HepG2 (cell line): Measurements from ENCODE around the gene ITGA7. TPM values are rescaled to one million over a fixed set of nuclear protein-coding genes. Genes with fewer than 3 reads are reported as not detected.

Source experiments
- ARNT ChIP-seq: fragments of 450-650 bp; IDR thresholded peaks from 2 replicates; pipeline ENCODE4 v1.6.1; 2017
- BRCA1 ChIP-seq: sonication (generic); formaldehyde crosslinking; IDR thresholded peaks from 2 replicates; pipeline ENCODE4 v1.4.0; 2020; ENCODE audit warnings: missing genetic modification reagents
- JDP2 ChIP-seq: sonication (generic); formaldehyde crosslinking; IDR thresholded peaks from 2 replicates; pipeline ENCODE4 v1.8.1; 2022; ENCODE audit warnings: missing genetic modification reagents, borderline replicate concordance
- KLF9 ChIP-seq: IDR thresholded peaks from 2 replicates; pipeline ENCODE4 v1.6.1; 2016; ENCODE audit warnings: low read depth
- MIER3 ChIP-seq: IDR thresholded peaks from 2 replicates; pipeline ENCODE4 v1.6.1; 2016; ENCODE audit warnings: missing compliant biosample characterization, borderline replicate concordance
- MLLT10 ChIP-seq: sonication (generic); formaldehyde crosslinking; IDR thresholded peaks from 2 replicates; pipeline ENCODE4 v1.4.0; 2020; ENCODE audit warnings: missing genetic modification reagents
- NCOR1 ChIP-seq: fragments of 200-600 bp; sonication (generic); IDR thresholded peaks from 2 replicates; pipeline ENCODE4 v1.7.0; 2017; ENCODE audit warnings: antibody characterized with exemption, low read length, borderline replicate concordance
- NFE2L2 ChIP-seq: fragments of 150-350 bp; IDR thresholded peaks from 2 replicates; pipeline ENCODE4 v1.6.1; 2014; ENCODE audit warnings: low read length
- NFIC ChIP-seq: IDR thresholded peaks from 2 replicates; pipeline ENCODE4 v1.6.1; 2012; ENCODE audit warnings: mild to moderate bottlenecking, low read length, inconsistent platforms
- RBFOX2 ChIP-seq: fragments of 200-400 bp; formaldehyde crosslinking; IDR thresholded peaks from 2 replicates; pipeline ENCODE4 v1.6.1; 2017; ENCODE audit warnings: low read depth, mild to moderate bottlenecking, low read length
- RNF2 ChIP-seq: fragments of 450-650 bp; conservative IDR thresholded peaks from 2 replicates; pipeline ENCODE4 v1.6.1; 2016; ENCODE audit warnings: low read depth
- SMAD3 ChIP-seq: sonication (generic); formaldehyde crosslinking; IDR thresholded peaks from 2 replicates; pipeline ENCODE4 v1.4.0; 2020; ENCODE audit warnings: missing genetic modification reagents
- SNAPC5 ChIP-seq: sonication (generic); formaldehyde crosslinking; IDR thresholded peaks from 2 replicates; pipeline ENCODE4 v1.8.1; 2023; ENCODE audit warnings: mild to moderate bottlenecking, missing genetic modification reagents, borderline replicate concordance
- SP2 ChIP-seq: sonication (generic); formaldehyde crosslinking; IDR thresholded peaks from 2 replicates; pipeline ENCODE4 v1.5.1; 2020; ENCODE audit warnings: mild to moderate bottlenecking, missing genetic modification reagents
- XRCC5 ChIP-seq: fragments of 200-400 bp; formaldehyde crosslinking; optimal IDR thresholded peaks from 2 replicates; pipeline ENCODE3; 2017; ENCODE audit warnings: mild to moderate bottlenecking, low read length
- ZBTB25 ChIP-seq: IDR thresholded peaks from 2 replicates; pipeline ENCODE4 v1.6.1; 2018; ENCODE audit warnings: missing genetic modification reagents
- ZC3H13 ChIP-seq: sonication (generic); formaldehyde crosslinking; IDR thresholded peaks from 2 replicates; pipeline ENCODE4 v1.8.1; 2023; ENCODE audit warnings: mild to moderate bottlenecking, missing genetic modification reagents, moderate library complexity
- ZNF121 ChIP-seq: sonication (generic); formaldehyde crosslinking; IDR thresholded peaks from 2 replicates; pipeline ENCODE4 v1.5.0; 2020; ENCODE audit warnings: mild to moderate bottlenecking, missing genetic modification reagents
- ZNF234 ChIP-seq: sonication (generic); formaldehyde crosslinking; conservative IDR thresholded peaks from 2 replicates; pipeline ENCODE4 v1.5.1; 2020; ENCODE audit warnings: mild to moderate bottlenecking, missing genetic modification reagents
- ZNF264 ChIP-seq: sonication (generic); formaldehyde crosslinking; IDR thresholded peaks from 2 replicates; pipeline ENCODE4 v1.4.0; 2020; ENCODE audit warnings: missing genetic modification reagents
- ZNF30 ChIP-seq: sonication (generic); formaldehyde crosslinking; IDR thresholded peaks from 2 replicates; pipeline ENCODE4 v1.5.0; 2020; ENCODE audit warnings: mild to moderate bottlenecking, missing genetic modification reagents
- ZNF496 ChIP-seq: sonication (generic); formaldehyde crosslinking; IDR thresholded peaks from 2 replicates; pipeline ENCODE4 v1.8.1; 2023; ENCODE audit warnings: mild to moderate bottlenecking, moderate library complexity, missing genetic modification reagents; ENCODE audit not compliant: insufficient replicate concordance
- ZNF614 ChIP-seq: IDR thresholded peaks from 2 replicates; pipeline ENCODE4 v1.6.1; 2018; ENCODE audit warnings: missing biosample characterization, missing genetic modification reagents, inconsistent platforms, borderline replicate concordance
- ZNF709 ChIP-seq: sonication (generic); formaldehyde crosslinking; IDR thresholded peaks from 2 replicates; pipeline ENCODE4 v1.5.0; 2020; ENCODE audit warnings: mild to moderate bottlenecking, missing genetic modification reagents
- polyA plus RNA-seq, 8 experiments: library from polyadenylated mRNA; depleted of rRNA in 3 of 8; stranded (reverse) in 7 of 8; unstranded in 1 of 8; fragments of >200 nt; fragmentation: Illumina TruSeq in 4 of 8; extraction: Trizol in 4 of 8; gene quantifications; 2 replicates each; pipeline versions ENCODE4 v1.2.1 to v1.2.3, GENCODE V29; 2011 to 2016; ENCODE audit warnings: low read depth in 4 of 8, missing spikeins in 1 of 8, mixed read lengths in 1 of 8; ENCODE audit not compliant: insufficient read depth in 1 of 8
- total RNA-seq, 5 experiments: library from RNA; depleted of rRNA; stranded (reverse); fragments of >200 nt; fragmentation: Illumina TruSeq; extraction: Trizol; gene quantifications; 2 replicates each; pipeline ENCODE4 v1.2.3, GENCODE V29; 2016; ENCODE audit warnings: low read depth in 1 of 5
- TF ChIP-seq, protein P1 (sequence below): sonication (generic); formaldehyde crosslinking; IDR thresholded peaks from 2 replicates; pipeline ENCODE4 v1.5.0; 2020; ENCODE audit warnings: missing genetic modification reagents
- TF ChIP-seq, protein P2 (sequence below): sonication (generic); formaldehyde crosslinking; IDR thresholded peaks from 2 replicates; pipeline ENCODE4 v1.8.1; 2023; ENCODE audit warnings: mild to moderate bottlenecking, inconsistent platforms, moderate library complexity, missing genetic modification reagents, borderline replicate concordance
- TF ChIP-seq, protein P3 (sequence below): sonication (generic); formaldehyde crosslinking; IDR thresholded peaks from 2 replicates; pipeline ENCODE4 v1.4.0; 2020; ENCODE audit warnings: missing genetic modification reagents

Gene ITGA7
- total and polyA plus RNA-seq, 2 of the 13 experiments (the other 11 are each of a cell fraction or from before 2014, with no cell fraction given) = 0.65 to 0.75 TPM

DNA sequence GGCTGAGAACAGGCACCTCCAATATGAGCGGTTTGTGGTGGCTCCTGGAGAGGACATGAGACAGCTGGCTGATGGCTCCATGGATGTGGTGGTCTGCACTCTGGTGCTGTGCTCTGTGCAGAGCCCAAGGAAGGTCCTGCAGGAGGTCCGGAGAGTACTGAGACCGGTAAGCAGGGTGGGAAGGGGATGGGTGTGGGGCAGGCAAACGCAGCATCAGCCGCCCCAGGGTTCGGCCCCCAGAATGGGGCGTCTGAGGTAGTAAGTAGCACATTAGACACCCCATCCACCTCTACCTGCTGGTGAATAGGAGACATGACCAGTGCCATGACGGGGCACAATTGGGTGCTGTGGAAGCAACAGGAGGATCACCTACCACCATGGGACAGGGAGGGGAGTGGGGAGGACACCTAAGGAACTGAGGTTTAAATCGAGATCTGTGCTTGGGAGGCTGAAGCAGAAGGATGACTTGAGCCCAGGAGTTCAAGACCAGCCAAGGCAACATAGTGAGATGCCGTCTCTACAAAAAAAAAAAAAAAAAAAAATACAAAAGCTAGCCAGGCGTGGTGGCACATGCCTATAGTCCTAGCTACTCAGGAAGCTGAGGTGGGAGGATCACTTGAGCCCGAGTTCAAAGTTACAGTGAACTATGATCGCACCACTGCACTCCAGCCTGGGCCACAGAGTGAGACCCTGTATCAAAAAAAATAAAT lies 25.5 kb downstream of the ITGA7 start (continued):
- TF ChIP-seq, protein P1, sequence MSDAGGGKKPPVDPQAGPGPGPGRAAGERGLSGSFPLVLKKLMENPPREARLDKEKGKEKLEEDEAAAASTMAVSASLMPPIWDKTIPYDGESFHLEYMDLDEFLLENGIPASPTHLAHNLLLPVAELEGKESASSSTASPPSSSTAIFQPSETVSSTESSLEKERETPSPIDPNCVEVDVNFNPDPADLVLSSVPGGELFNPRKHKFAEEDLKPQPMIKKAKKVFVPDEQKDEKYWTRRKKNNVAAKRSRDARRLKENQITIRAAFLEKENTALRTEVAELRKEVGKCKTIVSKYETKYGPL (CRISPR knock-in tag) = no peak
- TF ChIP-seq SMAD3 (CRISPR knock-in tag) (no peak), SNAPC5 (CRISPR knock-in tag) (no peak), BRCA1 (CRISPR knock-in tag) (no peak; the same call in 1 of the 2 replicates), MLLT10 (CRISPR knock-in tag) (no peak), ZNF121 (CRISPR knock-in tag) (peak; percentile 75; the same call in 1 of the 2 replicates), XRCC5 (no peak), RBFOX2 (no peak), MIER3 (CRISPR knock-in tag) (no peak), SP2 (CRISPR knock-in tag) (no peak), NFIC (no peak), ZC3H13 (CRISPR knock-in tag) (peak; percentile 71; the same call in 1 of the 2 replicates), ZBTB25 (CRISPR knock-in tag) (no peak), KLF9 (no peak), RNF2 (no peak), NFE2L2 (peak; percentile 44; the same call in 1 of the 2 replicates), ARNT (no peak), ZNF264 (0 out of 2 replicates have a peak, but pooled peaks have one; percentile 1), NCOR1 (no peak), JDP2 (CRISPR knock-in tag) (no peak), ZNF30 (CRISPR knock-in tag) (no peak), ZNF709 (CRISPR knock-in tag) (no peak), ZNF496 (CRISPR knock-in tag) (no peak), ZNF614 (CRISPR knock-in tag) (no peak), ZNF234 (CRISPR knock-in tag) (no peak)
- TF ChIP-seq, protein P2, sequence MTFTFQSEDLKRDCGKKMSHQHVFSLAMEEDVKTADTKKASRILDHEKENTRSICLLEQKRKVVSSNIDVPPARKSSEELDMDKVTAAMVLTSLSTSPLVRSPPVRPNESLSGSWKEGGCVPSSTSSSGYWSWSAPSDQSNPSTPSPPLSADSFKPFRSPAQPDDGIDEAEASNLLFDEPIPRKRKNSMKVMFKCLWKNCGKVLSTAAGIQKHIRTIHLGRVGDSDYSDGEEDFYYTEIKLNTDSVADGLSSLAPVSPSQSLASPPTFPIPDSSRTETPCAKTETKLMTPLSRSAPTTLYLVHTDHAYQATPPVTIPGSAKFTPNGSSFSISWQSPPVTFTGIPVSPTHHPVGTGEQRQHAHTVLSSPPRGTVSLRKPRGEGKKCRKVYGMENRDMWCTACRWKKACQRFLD = no peak
- TF ChIP-seq, protein P3, sequence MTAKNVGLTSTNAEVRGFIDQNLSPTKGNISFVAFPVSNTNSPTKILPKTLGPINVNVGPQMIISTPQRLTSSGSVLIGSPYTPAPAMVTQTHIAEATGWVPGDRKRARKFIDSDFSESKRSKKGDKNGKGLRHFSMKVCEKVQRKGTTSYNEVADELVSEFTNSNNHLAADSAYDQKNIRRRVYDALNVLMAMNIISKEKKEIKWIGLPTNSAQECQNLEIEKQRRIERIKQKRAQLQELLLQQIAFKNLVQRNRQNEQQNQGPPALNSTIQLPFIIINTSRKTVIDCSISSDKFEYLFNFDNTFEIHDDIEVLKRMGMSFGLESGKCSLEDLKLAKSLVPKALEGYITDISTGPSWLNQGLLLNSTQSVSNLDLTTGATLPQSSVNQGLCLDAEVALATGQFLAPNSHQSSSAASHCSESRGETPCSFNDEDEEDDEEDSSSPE (CRISPR knock-in tag) = no peak
